Forelimb muscle (tissue), 1 donor: Measurements from ENCODE around the gene UBE2I. TPM values are rescaled to one million over a fixed set of nuclear protein-coding genes. Genes with fewer than 3 reads are reported as not detected.
"Not testable (repeated sequence)": the region's sequence is repeated elsewhere in the genome, so short reads cannot be mapped to it uniquely, and the experiment has no call there.

Experiments used
- DNase-seq: peaks from one replicate; pipeline ENCODE4 v3.0.0-alpha.2; 2013; ENCODE audit warnings: low read depth
- polyA plus RNA-seq: library from polyadenylated mRNA; unstranded; fragments of 120-200 nt; gene quantifications from one replicate; pipeline ENCODE4 v1.2.1, GENCODE V29; 2013; ENCODE audit not compliant: insufficient read length

The UBE2I gene
- polyA plus RNA-seq: 91.1 TPM

- peak; percentile 94 for DNase-seq
Observed at GRCh38 chr16:1308977-1309885, at the start of gene UBE2I. TSS of gene UBE2I (plus strand) at chr16:1309636. CDS start at chr16:1314031, 4,395 bp downstream.

- DNase-seq: no peak
Observed at GRCh38 chr16:1259760-1260068, 49.7 kb upstream of the UBE2I start.

GRCh38 chr16:1260101-1260680 lies 49.2 kb upstream of the UBE2I start:
- DNase-seq: no peak

GRCh38 chr16:1261131-1261892 lies 48.1 kb upstream of the UBE2I start:
- DNase-seq: no peak

- DNase-seq: no peak
Observed at GRCh38 chr16:1262210-1262845, 47.1 kb upstream of the UBE2I start.

- no peak for DNase-seq
Observed at GRCh38 chr16:1262846-1263221, 46.6 kb upstream of the UBE2I start.

- no peak for DNase-seq
Observed at GRCh38 chr16:1263591-1264344, 45.7 kb upstream of the UBE2I start.

- no peak for DNase-seq
Observed at GRCh38 chr16:1264345-1265089, 44.9 kb upstream of the UBE2I start.

GRCh38 chr16:1265090-1265630 lies 44.3 kb upstream of the UBE2I start:
- no peak for DNase-seq

GRCh38 chr16:1265826-1266225 lies 43.6 kb upstream of the UBE2I start:
- no peak for DNase-seq

GRCh38 chr16:1269418-1269817 lies 40.0 kb upstream of the UBE2I start:
- not testable (repeated sequence) for DNase-seq

- no peak for DNase-seq
Observed at GRCh38 chr16:1271380-1271723, 38.1 kb upstream of the UBE2I start.

- not testable (repeated sequence) for DNase-seq
Observed at GRCh38 chr16:1271724-1272413, 37.6 kb upstream of the UBE2I start.

GRCh38 chr16:1272453-1273198 lies 36.8 kb upstream of the UBE2I start:
- DNase-seq: no peak

- DNase-seq: no peak
Observed at GRCh38 chr16:1273816-1274215, 35.6 kb upstream of the UBE2I start.

- DNase-seq: no peak
Observed at GRCh38 chr16:1274767-1275166, 34.7 kb upstream of the UBE2I start.

GRCh38 chr16:1275791-1276579 lies 33.5 kb upstream of the UBE2I start:
- no peak for DNase-seq

- DNase-seq: no peak
Observed at GRCh38 chr16:1276580-1276878, 32.9 kb upstream of the UBE2I start.
